ENCODE results near the gene CIART.

The CIART gene

GRCh38 chr1:150261367-150261766 is 21.0 kb upstream of the CIART start:
- Histone ChIP-seq H3K4ac (ENCODE audit: low read depth in 1 of 2, low read length in 2 of 2) (no peak overlapping the region), H3K14ac (ENCODE audit: low read length in 2 of 2) (no peak overlapping the region), H3K9me3 (ENCODE audit: control insufficient read depth, low read length) (no peaks in the 10 kb centered on the region), H3K9ac (ENCODE audit: low read length) (no peak overlapping the region), H3K36me3 (ENCODE audit: control insufficient read depth in 1 of 2, insufficient read depth in 2 of 2, low read depth in 1 of 2, low read length in 2 of 2) (peaks cover 13 to 23% of the 10 kb centered on the region in 2 experiments), H2AK5ac (ENCODE audit: low read length, severe bottlenecking) (no peak overlapping the region), H2BK12ac (ENCODE audit: low read length in 2 of 2) (no peak overlapping the region), H2AFZ (ENCODE audit: low read depth, low read length) (no peak overlapping the region), H3K4me1 (ENCODE audit: control insufficient read depth, insufficient read depth, low read depth, low read length) (peaks cover 26% of the 10 kb centered on the region), H2BK15ac (ENCODE audit: low read depth, poor library complexity, severe bottlenecking) (no peak overlapping the region), H3K23ac (ENCODE audit: low read length in 2 of 2) (no peak overlapping the region), H2BK5ac (ENCODE audit: low read depth, low read length, poor library complexity, severe bottlenecking) (no peak overlapping the region), H4K91ac (ENCODE audit: low read length) (no peak overlapping the region), H3K18ac (ENCODE audit: low read depth in 1 of 2, low read length in 2 of 2) (no peak overlapping the region), H3K4me3 (ENCODE audit: insufficient read depth in 1 of 2, low read depth in 1 of 2, low read length in 2 of 2) (no peak overlapping the region), H3K27me3 (ENCODE audit: control insufficient read depth in 1 of 2, insufficient read depth in 1 of 2, low read length in 2 of 2) (peaks cover 28 to 34% of the 10 kb centered on the region in 2 experiments), H3K4me2 (ENCODE audit: low read length, poor library complexity, severe bottlenecking) (no peak overlapping the region), H3K27ac (ENCODE audit: low read length, poor library complexity, severe bottlenecking) (no peak overlapping the region), H2BK120ac (ENCODE audit: low read depth, low read length) (no peak overlapping the region), H3K79me1 (replicated peaks; ENCODE audit: low read length, poor library complexity, severe bottlenecking) (peaks cover 6% of the 10 kb centered on the region), H4K8ac (ENCODE audit: low read length) (no peak overlapping the region)
- no peak for DNase-seq
- 95% methylated on average over 4 of the region's 6 CpGs for WGBS

- H2BK15ac ChIP-seq (ENCODE audit: low read depth, poor library complexity, severe bottlenecking), result no peak overlapping the region
- H3K27me3 ChIP-seq (ENCODE audit: control insufficient read depth in 1 of 2, insufficient read depth in 1 of 2, low read length in 2 of 2), result peaks cover 19 to 28% of the 10 kb centered on the region in 2 experiments
- H3K4me2 ChIP-seq (ENCODE audit: low read length, poor library complexity, severe bottlenecking), result no peak overlapping the region
- H2BK12ac ChIP-seq (ENCODE audit: low read length in 2 of 2), result no peak overlapping the region
- H3K9ac ChIP-seq (ENCODE audit: low read length), result no peak overlapping the region
- H3K4ac ChIP-seq (ENCODE audit: low read depth in 1 of 2, low read length in 2 of 2), result no peak overlapping the region
- no peak overlapping the region for H4K8ac ChIP-seq (ENCODE audit: low read length)
- 92% methylated on average over 4 of the region's 6 CpGs for WGBS
- H3K14ac ChIP-seq (ENCODE audit: low read length in 2 of 2), result no peak overlapping the region
- H3K27ac ChIP-seq (ENCODE audit: low read length, poor library complexity, severe bottlenecking), result no peak overlapping the region
- no peak overlapping the region for H4K91ac ChIP-seq (ENCODE audit: low read length)
- H2BK5ac ChIP-seq (ENCODE audit: low read depth, low read length, poor library complexity, severe bottlenecking), result no peak overlapping the region
- no peak overlapping the region for H3K18ac ChIP-seq (ENCODE audit: low read depth in 1 of 2, low read length in 2 of 2)
- no peak overlapping the region for H2AK5ac ChIP-seq (ENCODE audit: low read length, severe bottlenecking)
- peaks cover 14 to 33% of the 10 kb centered on the region in 2 experiments for H3K36me3 ChIP-seq (ENCODE audit: control insufficient read depth in 1 of 2, insufficient read depth in 2 of 2, low read depth in 1 of 2, low read length in 2 of 2)
- peaks cover 20% of the 10 kb centered on the region for H3K4me1 ChIP-seq (ENCODE audit: control insufficient read depth, insufficient read depth, low read depth, low read length)
- H3K79me1 ChIP-seq (replicated peaks; ENCODE audit: low read length, poor library complexity, severe bottlenecking), result peaks cover 15% of the 10 kb centered on the region
- H3K4me3 ChIP-seq (ENCODE audit: insufficient read depth in 1 of 2, low read depth in 1 of 2, low read length in 2 of 2), result no peak overlapping the region
- H3K9me3 ChIP-seq (ENCODE audit: control insufficient read depth, low read length), result no peaks in the 10 kb centered on the region
- H3K23ac ChIP-seq (ENCODE audit: low read length in 2 of 2), result no peak overlapping the region
- no peak overlapping the region for H2BK120ac ChIP-seq (ENCODE audit: low read depth, low read length)
- DNase-seq, result no peak
- no peak overlapping the region for H2AFZ ChIP-seq (ENCODE audit: low read depth, low read length)
Observed at GRCh38 chr1:150262388-150263320, 19.7 kb upstream of the CIART start.

- no peak for DNase-seq
- Histone ChIP-seq H3K14ac (ENCODE audit: low read length in 2 of 2) (no peak overlapping the region), H3K9me3 (ENCODE audit: control insufficient read depth, low read length) (no peaks in the 10 kb centered on the region), H2AFZ (ENCODE audit: low read depth, low read length) (no peak overlapping the region), H2BK12ac (ENCODE audit: low read length in 2 of 2) (no peak overlapping the region), H3K27ac (ENCODE audit: low read length, poor library complexity, severe bottlenecking) (no peak overlapping the region), H4K8ac (ENCODE audit: low read length) (no peak overlapping the region), H3K9ac (ENCODE audit: low read length) (no peak overlapping the region), H2BK15ac (ENCODE audit: low read depth, poor library complexity, severe bottlenecking) (no peak overlapping the region), H2BK5ac (ENCODE audit: low read depth, low read length, poor library complexity, severe bottlenecking) (no peak overlapping the region), H2BK120ac (ENCODE audit: low read depth, low read length) (no peak overlapping the region), H3K23ac (ENCODE audit: low read length in 2 of 2) (no peak overlapping the region), H3K4me1 (ENCODE audit: control insufficient read depth, insufficient read depth, low read depth, low read length) (peaks cover 18% of the 10 kb centered on the region), H4K91ac (ENCODE audit: low read length) (no peak overlapping the region), H3K18ac (ENCODE audit: low read depth in 1 of 2, low read length in 2 of 2) (no peak overlapping the region), H3K4ac (ENCODE audit: low read depth in 1 of 2, low read length in 2 of 2) (no peak overlapping the region), H3K27me3 (ENCODE audit: control insufficient read depth in 1 of 2, insufficient read depth in 1 of 2, low read length in 2 of 2) (peaks cover 10 to 19% of the 10 kb centered on the region in 2 experiments), H3K36me3 (ENCODE audit: control insufficient read depth in 1 of 2, insufficient read depth in 2 of 2, low read depth in 1 of 2, low read length in 2 of 2) (peaks cover 14 to 33% of the 10 kb centered on the region in 2 experiments), H2AK5ac (ENCODE audit: low read length, severe bottlenecking) (no peak overlapping the region), H3K4me3 (ENCODE audit: insufficient read depth in 1 of 2, low read depth in 1 of 2, low read length in 2 of 2) (no peak overlapping the region), H3K79me1 (replicated peaks; ENCODE audit: low read length, poor library complexity, severe bottlenecking) (peaks cover 15% of the 10 kb centered on the region), H3K4me2 (ENCODE audit: low read length, poor library complexity, severe bottlenecking) (no peak overlapping the region)
- WGBS, result 100% methylated on average over 3 of the region's 6 CpGs
Observed at GRCh38 chr1:150263549-150263948, 18.8 kb upstream of the CIART start.

- H2AFZ ChIP-seq (ENCODE audit: low read depth, low read length), result no peak overlapping the region
- H3K4me2 ChIP-seq (ENCODE audit: low read length, poor library complexity, severe bottlenecking), result peak overlapping the region; percentile 85
- no peak overlapping the region for H2BK15ac ChIP-seq (ENCODE audit: low read depth, poor library complexity, severe bottlenecking)
- peak overlapping the region; percentile 98 for H3K9ac ChIP-seq (ENCODE audit: low read length)
- no peak overlapping the region for H2BK12ac ChIP-seq (ENCODE audit: low read length in 2 of 2)
- no peaks in the 10 kb centered on the region for H3K27me3 ChIP-seq (ENCODE audit: control insufficient read depth in 1 of 2, insufficient read depth in 1 of 2, low read length in 2 of 2)
- peaks cover 10% of the 10 kb centered on the region for H3K4me1 ChIP-seq (ENCODE audit: control insufficient read depth, insufficient read depth, low read depth, low read length)
- peaks cover 13% of the 10 kb centered on the region for H3K79me1 ChIP-seq (replicated peaks; ENCODE audit: low read length, poor library complexity, severe bottlenecking)
- H2BK120ac ChIP-seq (ENCODE audit: low read depth, low read length), result no peak overlapping the region
- no peak overlapping the region for H2BK5ac ChIP-seq (ENCODE audit: low read depth, low read length, poor library complexity, severe bottlenecking)
- H3K18ac ChIP-seq (ENCODE audit: low read depth in 1 of 2, low read length in 2 of 2), result peak overlapping the region in 1 of 2 experiments; percentile 54
- no peak overlapping the region for H4K8ac ChIP-seq (ENCODE audit: low read length)
- peak overlapping the region in 1 of 2 experiments; percentile 69 for H3K14ac ChIP-seq (ENCODE audit: low read length in 2 of 2)
- peak overlapping the region; percentile 15 for H2AK5ac ChIP-seq (ENCODE audit: low read length, severe bottlenecking)
- H4K91ac ChIP-seq (ENCODE audit: low read length), result no peak overlapping the region
- H3K36me3 ChIP-seq (ENCODE audit: control insufficient read depth in 1 of 2, insufficient read depth in 2 of 2, low read depth in 1 of 2, low read length in 2 of 2), result peaks cover 14 to 33% of the 10 kb centered on the region in 2 experiments
- H3K27ac ChIP-seq (ENCODE audit: low read length, poor library complexity, severe bottlenecking), result no peak overlapping the region
- H3K4ac ChIP-seq (ENCODE audit: low read depth in 1 of 2, low read length in 2 of 2), result peak overlapping the region; percentile 3 to 63
- no peaks in the 10 kb centered on the region for H3K9me3 ChIP-seq (ENCODE audit: control insufficient read depth, low read length)
- DNase-seq, result no peak
- H3K23ac ChIP-seq (ENCODE audit: low read length in 2 of 2), result no peak overlapping the region
- WGBS, result 66% methylated on average over 6 of the region's 6 CpGs
- H3K4me3 ChIP-seq (ENCODE audit: insufficient read depth in 1 of 2, low read depth in 1 of 2, low read length in 2 of 2), result peak overlapping the region; percentile 68 to 100
Observed at GRCh38 chr1:150267896-150268295, 14.5 kb upstream of the CIART start.
